OCI-LY7 (cell line): ENCODE measurements around the gene MLST8.

Source experiments
- EZH2phosphoT487 ChIP-seq: fragments of 200-600 bp; sonication (generic); IDR thresholded peaks from 2 replicates; pipeline ENCODE4 v1.6.1; 2018; ENCODE audit warnings: low read depth, borderline replicate concordance, mild to moderate bottlenecking, mixed run types, antibody characterized with exemption, low read length, moderate library complexity, mixed read lengths
- TF ChIP-seq, protein P1 (sequence below): fragments of 200-600 bp; sonication (generic); conservative IDR thresholded peaks from 2 replicates; pipeline ENCODE4 v1.5.1; 2014; ENCODE audit warnings: mild to moderate bottlenecking, antibody characterized with exemption, low read length, moderate library complexity, mixed read lengths

- TF ChIP-seq, protein P1, sequence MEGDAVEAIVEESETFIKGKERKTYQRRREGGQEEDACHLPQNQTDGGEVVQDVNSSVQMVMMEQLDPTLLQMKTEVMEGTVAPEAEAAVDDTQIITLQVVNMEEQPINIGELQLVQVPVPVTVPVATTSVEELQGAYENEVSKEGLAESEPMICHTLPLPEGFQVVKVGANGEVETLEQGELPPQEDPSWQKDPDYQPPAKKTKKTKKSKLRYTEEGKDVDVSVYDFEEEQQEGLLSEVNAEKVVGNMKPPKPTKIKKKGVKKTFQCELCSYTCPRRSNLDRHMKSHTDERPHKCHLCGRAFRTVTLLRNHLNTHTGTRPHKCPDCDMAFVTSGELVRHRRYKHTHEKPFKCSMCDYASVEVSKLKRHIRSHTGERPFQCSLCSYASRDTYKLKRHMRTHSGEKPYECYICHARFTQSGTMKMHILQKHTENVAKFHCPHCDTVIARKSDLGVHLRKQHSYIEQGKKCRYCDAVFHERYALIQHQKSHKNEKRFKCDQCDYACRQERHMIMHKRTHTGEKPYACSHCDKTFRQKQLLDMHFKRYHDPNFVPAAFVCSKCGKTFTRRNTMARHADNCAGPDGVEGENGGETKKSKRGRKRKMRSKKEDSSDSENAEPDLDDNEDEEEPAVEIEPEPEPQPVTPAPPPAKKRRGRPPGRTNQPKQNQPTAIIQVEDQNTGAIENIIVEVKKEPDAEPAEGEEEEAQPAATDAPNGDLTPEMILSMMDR = no peak
- TF ChIP-seq EZH2phosphoT487 = no peak
Observed at GRCh38 chr16:2212362-2213324, 7.4 kb downstream of the MLST8 start.
